RPMI7951 (cell line): ENCODE results near the gene DIAPH1. TPM values are rescaled to one million over a fixed set of nuclear protein-coding genes. Genes with fewer than 3 reads are reported as not detected.
A peak's percentile ranks its signal among the peaks of the same experiment; 100 is the strongest.
"Not testable (repeated sequence)": the region's sequence is repeated elsewhere in the genome, so short reads cannot be mapped to it uniquely, and the experiment has no call there.

ENCODE experiments used
- DNase-seq: peaks from one replicate; pipeline ENCODE4 v3.0.0-alpha.2; 2012; ENCODE audit warnings: low read depth
- total RNA-seq: library from RNA; depleted of rRNA; stranded (reverse); fragments of >200 nt; shearing (Covaris generic); gene quantifications from 2 replicates; pipeline ENCODE4 v1.2.3, GENCODE V29; 2014

Gene DIAPH1
- total RNA-seq, 1 experiment from 2014 or later: 29.1 TPM

DNA sequence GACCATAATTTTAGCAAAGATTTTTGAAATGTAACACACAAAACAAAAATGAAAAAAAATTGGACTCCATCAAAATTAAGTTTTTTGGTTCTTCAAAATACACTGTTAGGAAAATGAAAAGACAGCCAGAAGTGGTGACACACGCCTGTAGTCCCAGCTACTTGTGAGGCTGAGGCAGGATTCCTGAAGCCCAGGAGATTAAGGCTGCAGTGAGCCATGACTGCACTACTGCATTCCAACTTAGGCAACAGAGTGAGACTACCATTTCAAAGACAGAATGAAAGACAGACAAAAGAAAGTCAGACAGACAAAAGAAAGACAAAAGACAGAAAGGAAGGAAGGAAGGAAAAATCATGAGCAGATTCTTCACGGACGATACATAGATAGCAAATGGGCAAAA lies 7.5 kb downstream of the DIAPH1 start:
- no peak for DNase-seq

DNA sequence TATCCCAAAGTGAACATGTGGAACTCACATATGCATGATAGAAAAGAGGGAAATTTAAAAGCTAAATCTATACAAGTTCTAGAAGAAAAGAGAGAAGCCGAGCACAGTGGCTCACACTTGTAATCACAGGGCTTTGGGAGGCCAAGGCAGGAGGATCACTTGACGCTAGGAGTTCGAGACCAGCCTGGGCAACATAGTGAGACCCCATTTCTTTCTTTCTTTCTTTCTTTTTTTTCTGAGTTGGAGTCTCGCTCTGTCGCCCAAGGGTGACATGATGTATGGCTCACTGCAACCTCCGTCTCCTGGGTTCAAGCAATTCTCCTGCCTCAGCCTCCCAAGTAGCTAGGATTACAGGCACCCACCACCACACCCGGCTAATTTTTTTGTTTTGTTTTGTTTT lies 8.9 kb downstream of the DIAPH1 start:
- DNase-seq: not testable (repeated sequence)

DNA sequence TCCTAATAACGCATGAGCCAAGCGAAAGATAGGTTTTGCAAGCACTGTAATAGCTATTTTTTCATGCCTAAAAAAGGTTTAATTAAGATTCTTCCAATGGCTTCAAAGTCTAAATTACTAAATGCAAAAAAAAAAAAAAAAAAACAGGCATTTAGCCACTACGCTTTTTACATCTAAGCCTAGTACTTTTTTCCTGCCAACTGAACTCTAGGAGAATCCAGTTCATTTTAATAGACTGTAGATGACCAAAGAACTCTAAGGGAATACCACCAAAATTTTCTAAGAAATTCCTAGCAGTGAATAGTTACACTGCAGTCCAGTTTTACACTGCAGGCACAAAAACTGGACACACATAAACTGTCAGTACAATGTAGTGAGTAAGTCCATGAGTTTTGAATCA lies 9.8 kb downstream of the DIAPH1 start:
- no peak for DNase-seq

DNA sequence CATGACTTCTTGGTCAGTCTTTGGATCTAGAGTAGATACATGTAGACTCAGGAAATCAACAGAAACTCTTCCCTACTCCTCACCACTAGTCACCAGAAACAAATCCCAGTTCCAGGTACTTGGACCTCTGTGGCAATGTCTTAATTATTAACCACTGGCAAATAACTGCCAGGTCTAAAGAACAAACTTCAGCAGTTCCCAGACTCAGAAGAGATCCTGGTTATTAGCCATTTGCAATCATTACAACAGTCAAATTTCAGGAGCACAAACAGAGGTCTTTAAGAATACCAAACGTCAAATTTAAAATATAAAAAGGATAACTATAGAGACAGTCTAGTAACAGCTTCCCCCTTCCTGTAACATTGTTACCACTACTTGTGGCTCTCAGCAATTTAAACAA lies 10.2 kb downstream of the DIAPH1 start:
- DNase-seq: no peak

DNA sequence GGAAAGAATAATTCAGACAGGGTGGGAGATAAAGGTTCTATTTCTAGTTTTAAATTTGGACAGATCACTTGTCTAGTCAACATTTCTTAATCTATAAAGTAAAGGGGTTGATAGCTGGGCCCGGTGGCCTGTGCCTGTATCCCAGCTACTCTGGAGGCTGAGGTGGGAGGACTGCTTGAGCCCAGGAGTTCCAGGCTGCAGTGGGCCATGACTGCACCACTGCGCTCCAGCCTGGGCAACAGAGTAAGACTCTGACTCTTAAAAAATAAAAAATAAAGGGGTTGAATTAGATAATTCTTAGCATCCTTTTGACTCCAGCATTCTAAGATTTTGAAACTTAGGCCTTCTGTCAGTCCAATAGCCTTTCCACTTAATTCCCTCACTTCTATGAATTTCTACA lies 10.8 kb downstream of the DIAPH1 start:
- no peak for DNase-seq

DNA sequence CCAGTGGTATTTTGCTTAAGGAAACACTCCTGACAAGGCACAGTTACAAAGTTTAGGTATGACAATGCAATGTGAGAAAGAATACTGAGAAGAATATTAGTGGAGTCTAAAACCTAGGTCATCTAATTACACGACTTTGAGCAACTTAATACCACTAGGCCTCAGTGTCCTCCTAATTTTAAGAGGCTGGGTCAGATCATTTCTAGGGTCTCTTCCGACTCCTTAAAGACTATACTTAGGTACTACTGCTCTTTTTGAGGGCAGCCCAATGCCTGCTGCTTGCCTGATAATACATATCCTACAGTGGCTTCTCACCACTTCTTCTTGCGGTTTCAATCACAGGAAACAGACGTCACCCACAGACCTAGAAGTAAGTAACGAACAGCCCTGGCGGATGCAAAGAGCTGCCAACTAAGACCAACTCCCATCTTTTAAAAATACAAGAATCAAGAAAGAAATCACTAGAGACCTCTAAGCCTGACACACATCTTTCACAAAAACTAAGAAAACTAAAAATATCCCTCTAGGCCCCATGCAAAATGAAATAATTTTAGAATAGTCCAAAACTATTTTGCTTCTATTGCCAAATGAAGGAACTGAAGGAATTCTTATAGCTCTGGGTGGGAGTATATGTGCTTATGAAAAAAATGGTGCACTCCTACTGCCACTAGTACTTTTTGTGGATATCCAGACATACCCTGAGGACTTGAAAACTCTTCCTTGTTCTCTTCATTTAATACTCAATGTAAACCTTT lies 13.1 kb downstream of the DIAPH1 start:
- DNase-seq: peak; percentile 79

DNA sequence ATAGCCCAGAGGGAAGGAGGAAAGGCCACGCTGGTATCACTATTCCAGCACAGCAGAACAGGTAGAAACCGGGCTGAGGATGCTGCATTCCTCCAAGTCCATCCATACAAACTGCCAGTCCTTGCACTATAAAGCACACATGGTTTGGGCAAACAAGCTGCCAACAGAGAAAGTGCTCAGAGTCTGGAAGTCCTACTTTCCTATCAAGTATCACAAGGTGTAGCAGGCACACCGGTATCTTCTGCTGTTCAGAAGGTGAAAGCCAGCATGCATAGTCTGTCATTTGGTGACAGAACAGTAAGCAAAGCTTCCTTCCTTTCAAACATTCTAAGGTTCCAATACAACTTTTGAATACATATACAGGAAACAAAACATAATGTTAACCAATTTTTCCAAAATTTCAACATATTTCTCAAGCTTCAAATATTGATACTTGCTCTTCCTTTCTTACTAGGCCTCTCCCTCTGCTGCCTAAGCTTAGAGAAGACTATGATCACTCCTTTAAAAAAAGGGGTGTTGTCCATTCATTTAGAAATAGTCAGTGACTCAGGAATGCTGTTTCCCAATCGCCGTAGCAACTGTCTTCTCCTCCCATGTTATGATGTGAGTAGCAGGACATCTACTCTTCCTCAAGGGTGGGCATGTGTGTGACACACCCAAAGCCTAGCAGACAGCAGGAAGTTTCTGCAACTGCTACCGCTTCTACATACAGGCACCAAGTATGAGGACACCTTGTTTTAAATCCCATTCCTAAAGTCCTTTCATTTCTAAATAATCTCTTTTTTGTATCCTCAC lies 14.7 kb downstream of the DIAPH1 start:
- peak; percentile 88 for DNase-seq

DNA sequence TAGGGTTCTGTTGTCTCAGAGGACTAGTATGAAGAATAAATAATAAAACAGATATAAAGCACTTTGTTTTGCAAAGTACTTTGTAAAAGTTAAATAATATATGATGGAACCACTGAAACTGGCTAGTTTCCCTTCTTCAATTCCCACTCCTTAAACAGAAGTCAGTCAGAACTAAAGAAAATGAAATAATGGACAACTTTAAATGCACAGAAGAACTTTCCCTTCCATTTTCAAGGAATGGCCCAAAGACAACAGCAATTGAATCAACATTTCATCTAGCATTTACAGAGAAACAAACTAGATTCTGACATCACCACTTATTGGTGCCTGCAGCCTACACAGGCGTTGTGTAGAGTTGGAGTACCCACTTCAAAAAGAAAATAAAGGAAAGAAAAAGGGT lies 16.2 kb downstream of the DIAPH1 start:
- no peak for DNase-seq

DNA sequence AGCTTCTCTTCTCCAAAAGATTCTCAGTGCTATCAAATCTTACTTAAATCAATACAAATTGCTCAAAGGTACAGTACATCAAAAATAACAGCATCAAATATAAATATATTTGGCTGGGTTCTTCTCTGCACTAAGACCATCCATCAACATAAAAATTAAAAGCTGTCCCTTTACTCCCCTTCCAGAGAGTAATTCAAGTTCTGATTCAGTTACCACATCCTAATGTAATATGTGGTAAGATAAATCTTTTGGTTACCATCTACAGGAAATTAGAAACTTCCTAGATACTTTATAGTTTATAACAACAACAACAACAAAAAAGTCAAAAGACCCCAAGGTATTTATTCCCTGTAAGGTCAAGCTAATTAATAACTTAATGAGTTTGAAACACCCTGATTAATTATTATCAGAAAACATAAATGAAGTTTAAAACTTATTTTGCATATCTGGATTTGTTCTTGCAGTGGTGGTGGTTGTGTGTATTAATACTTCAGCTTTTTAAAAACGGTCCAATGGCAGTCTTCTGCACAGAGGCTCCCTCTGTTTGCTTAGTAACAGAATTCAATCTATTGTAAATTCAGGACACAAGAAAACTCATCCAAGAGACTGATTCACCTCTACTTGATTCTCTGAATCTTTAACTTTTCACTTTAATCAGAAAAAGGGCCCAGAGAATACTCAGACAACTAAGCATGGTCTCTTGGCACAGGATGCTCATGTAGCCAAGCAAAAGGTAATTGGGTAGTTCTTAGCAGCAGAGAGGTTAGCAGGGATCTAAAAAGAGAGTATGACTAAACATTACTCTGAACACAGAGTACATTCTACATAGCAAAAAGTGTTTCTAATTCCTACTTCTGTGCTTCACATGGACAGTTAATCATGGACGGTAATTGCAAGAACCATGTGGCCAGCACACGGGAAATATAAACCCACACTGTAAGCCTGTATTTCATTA lies 20.1 kb downstream of the DIAPH1 start:
- DNase-seq: peak; percentile 11

DNA sequence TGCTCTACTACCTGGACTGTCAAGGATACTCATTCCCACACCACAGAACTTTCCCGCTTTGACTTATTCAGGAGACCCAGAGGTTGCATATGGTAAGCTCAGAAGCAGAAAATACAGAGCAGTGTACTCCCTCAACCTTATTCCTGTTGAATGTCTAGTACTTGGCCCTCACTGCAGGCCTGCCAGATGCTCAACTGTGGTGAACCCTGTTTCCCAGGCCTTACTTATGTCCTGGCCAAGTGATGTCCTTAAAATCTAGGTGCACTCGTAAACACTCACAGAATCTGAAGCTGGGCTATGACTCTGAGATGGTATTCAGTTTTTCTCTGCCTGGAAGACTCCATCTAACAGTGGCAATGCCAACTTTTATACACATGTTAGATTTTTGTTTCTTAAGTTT lies 21.0 kb downstream of the DIAPH1 start:
- no peak for DNase-seq

DNA sequence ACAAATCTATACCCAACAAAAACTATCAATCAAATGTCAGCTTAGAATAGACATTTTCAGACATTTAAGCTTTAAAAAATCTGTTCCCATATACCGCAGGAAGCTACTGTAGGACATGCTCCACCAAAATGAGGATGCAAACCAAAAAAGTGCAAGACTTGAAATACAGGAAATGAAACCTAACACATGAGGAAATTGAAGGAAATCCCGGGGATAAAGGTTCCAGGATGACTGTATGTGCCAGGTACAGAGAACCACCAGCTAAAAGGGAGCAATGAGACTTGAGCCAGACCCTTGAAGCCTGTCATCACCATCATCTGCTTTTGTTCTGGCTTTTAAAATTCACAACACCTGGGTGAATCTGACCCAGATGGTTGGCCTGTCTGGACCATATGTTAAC lies 21.4 kb downstream of the DIAPH1 start:
- no peak for DNase-seq

DNA sequence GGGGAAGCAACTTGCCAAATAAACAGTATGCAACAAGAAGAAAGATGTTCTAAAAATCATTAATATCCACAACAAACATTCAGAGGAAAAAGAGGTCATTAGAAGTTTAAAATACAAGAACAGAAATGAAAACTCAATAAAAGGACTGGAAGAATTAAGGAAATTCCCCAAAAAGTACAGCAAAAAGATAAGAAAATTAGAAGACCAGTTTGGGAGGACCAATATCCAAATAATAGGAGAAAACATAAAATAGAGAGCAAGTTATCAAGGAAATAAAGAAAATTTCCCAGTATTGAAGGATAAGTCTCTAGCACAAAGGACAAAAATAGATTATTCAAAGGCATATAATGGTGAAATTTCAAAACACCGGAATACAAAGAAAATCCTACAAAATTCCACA lies 21.9 kb downstream of the DIAPH1 start:
- DNase-seq: no peak

DNA sequence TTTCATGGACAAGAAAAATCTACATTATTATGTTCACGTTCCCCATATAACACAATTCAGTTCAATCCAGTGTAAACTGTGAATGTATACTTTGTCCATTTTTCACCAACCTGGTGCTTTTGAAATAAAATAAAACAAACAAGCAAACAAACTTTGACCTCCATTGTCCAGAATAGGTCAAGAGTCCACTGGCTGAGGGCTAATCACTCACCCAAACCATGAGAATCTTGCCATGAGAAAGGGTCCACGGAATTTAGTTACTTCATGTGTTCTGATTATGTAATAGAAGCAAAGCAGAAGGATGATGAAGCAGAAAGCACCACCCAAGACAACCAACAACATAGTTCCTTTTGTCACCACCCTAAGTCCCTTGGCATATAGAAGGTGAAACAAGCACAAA lies 28.7 kb downstream of the DIAPH1 start:
- DNase-seq: no peak

DNA sequence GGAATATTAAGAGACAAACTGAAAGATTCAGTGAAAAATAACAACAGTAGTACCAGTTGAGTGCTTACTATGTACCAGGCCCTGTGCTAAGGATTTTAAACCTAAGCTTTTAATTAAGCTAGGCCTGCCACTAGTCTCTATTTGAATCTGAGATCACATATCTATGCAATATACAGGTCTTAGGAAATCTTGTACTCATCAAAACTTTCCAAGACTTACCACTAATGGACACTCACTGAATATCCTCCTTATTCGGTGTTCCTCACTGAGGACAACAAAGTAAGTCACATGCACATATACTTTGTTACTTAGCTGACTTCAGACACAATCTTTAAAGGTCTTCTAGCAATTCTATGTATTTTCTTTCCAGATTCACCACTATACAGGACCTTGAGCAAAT lies 32.6 kb downstream of the DIAPH1 start:
- no peak for DNase-seq

DNA sequence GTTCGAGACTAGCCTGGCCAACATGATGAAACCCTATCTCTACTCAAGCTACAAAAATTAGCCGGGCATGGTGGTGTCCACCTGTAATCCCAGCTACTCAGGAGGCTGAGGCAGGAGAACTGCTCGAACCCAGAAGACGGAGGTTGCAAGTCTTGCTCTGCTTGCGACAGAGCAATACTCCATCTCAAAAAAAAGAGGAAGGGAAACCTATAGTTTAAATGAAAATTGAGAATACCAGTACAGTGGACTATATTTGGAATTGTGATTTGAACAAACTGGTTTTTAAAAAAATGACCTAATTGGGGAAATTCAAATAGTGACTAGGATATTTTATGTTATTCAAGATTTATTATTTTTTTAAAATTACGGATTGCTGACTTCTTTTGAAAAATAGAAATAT lies 33.2 kb downstream of the DIAPH1 start:
- DNase-seq: no peak

DNA sequence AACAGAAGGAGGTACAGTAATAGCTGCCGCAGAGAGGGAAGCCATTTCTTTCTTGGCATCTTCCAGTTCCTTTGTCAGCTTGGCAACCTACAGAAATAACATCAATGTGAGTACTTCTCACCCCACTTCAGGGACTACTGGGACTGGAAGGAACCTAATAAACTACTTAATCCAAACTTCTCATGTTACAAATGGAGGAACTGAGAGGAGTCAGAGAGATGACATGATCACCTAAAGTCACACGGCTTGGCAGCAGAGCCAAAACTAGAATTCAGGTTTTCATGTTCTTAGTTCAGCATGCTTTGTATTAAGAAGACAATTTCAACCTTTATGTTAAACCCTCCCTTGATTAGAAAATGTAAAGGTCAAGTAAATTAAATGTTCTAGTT lies 44.7 kb downstream of the DIAPH1 start:
- DNase-seq: no peak

DNA sequence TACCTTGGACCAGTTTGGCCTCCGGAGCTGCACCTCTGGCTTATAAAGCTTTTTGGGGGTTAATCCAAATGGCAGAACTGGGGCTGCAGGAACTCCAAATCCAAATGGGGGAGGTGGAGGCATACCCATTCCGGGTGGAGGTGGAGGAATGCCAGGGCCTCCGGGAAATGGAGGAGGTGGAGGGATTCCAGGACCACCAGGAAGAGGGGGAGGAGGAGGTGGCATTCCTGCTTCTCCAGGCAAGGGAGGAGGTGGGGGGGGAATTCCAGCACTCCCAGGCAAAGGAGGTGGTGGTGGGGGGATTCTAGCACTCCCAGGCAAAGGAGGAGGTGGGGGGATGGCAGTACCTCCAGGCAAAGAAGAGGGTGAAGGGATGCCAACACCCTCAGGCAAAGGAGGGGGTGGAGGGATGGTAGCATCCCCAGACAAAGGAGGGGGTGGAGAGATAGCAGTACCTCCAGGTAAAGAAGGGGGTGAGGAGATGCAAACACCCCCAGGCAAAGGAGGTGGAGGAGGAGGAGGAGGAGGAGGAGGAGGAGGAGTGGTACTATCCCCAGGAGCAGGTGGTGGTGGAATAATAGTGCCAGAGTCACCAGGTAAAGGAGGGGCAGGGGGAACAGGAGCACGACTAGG lies 45.2 kb downstream of the DIAPH1 start:
- no peak for DNase-seq

DNA sequence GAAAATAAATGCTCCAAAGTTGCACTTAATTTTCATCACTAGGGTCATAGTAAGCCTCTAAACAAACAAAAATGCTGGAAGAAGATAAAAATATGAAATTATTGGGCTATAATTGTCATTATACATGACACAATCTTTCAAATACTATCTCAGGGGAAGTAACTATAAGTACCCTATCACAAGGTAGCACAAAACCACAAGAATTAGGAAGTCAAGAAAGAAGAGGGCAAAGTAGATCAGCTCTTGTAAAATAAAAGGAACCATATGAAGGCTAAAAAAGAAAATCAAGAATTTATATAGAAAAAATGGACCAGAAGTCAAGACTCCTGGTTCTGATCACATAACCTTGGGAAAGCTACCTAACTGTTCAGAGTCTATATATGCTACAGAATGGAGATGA lies 48.1 kb downstream of the DIAPH1 start:
- no peak for DNase-seq

DNA sequence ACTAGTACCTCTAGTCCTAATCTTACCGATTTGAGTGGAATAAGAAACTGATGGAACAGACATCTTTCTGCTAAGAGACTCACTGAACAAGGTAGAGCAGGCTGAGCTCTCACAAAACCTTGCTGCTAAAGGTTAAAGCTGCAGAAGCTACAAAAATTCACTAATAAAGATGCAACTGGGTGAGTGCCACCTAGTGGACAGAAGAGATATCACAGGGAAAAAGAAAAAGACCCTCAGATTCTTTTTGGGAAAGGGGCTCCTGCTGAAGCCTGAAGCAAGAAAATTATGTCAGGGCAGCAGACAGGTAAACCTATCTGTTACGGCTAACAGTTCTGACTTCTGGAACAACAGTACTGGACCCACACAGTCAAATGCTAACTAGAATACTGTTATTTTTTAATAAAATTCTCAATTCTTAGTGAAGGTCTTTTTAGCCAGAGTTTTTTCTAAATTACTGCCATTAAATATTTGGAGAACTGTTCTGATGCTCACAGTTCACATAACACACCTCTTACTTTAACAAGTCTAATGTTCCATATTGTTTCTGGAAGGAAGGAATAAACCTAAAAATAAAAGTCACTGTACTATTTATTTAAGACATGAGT lies 51.2 kb downstream of the DIAPH1 start:
- DNase-seq: no peak

DNA sequence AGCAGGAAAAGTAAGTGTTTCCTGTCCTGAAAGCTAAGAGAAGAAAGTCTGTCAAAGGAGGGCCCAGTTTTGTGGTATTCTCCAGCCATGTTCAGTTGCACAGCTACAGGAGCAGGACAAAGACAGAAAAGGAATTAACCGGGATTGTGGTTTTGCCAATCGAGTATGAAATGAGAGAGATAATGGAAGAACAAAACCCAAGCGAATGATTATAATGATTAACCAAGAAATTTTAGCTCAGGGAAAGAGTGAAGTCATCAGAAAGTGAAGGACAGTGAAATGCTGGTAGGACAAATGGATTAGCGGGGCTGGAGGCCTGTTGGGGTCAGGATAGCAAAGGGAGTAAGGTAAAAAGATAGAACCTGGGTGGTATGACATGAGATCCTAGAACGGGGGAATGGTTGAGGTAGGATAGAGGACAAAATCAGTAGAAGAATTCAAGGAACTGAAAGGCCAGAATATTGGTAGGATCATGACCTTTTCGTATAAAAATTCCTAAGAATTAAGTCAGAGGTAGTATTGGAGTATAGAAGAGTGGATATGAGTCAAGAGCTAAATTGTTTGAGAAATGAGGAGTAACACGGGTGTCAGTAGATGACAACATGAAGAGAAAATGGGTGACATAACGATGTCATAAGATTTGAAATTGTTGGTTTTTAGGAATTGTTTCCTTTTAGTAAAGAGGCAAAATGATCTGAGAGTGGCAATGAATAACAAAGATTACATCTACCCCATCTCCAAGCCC lies 52.8 kb downstream of the DIAPH1 start:
- DNase-seq: no peak
